Lower lobe of right lung (tissue), 2 donors: ENCODE measurements around the gene PTPRN2. TPM values are rescaled to one million over a fixed set of nuclear protein-coding genes. Genes with fewer than 3 reads are reported as not detected.
A peak's percentile ranks its signal among the peaks of the same experiment; 100 is the strongest.

Source experiments
- ATAC-seq, 2 donors: fragments of 200-7000 bp; cut with Tn5 transposase; one replicate each; pipeline ENCODE4 v1.9.1; 2020 to 2022; ENCODE audit warnings: mild to moderate bottlenecking in 2 of 2, moderate library complexity in 2 of 2
- DNase-seq: peaks from one replicate; pipeline ENCODE4 v3.0.0-alpha.2; 2020
- H3K27ac ChIP-seq: fragments of 200-600 bp; one replicate; pipeline ENCODE4 v1.8.0; 2022
- H3K27me3 ChIP-seq: fragments of 200-600 bp; one replicate; pipeline ENCODE4 v1.8.0; 2022; ENCODE audit warnings: low read depth
- H3K36me3 ChIP-seq: fragments of 200-600 bp; one replicate; pipeline ENCODE4 v1.8.0; 2022; ENCODE audit warnings: mild to moderate bottlenecking
- H3K4me1 ChIP-seq: fragments of 200-600 bp; one replicate; pipeline ENCODE4 v1.8.0; 2022
- H3K4me3 ChIP-seq: fragments of 200-600 bp; one replicate; pipeline ENCODE4 v1.8.0; 2022; ENCODE audit warnings: mild to moderate bottlenecking
- H3K9me3 ChIP-seq: fragments of 200-600 bp; one replicate; pipeline ENCODE4 v1.8.0; 2022
- intact Hi-C: fragments of 100-400 bp; cut with DNase I; formaldehyde crosslinking; loops from one replicate; pipeline ENCODE4 v1.11.0; 2022
- total RNA-seq: library from RNA; stranded (reverse); fragmentation: NEBNext Ultra II Directional; extraction: Animal tissue kit (Norgen Biotek cat#: 25700); gene quantifications from one replicate; pipeline ENCODE4 v1.2.1, GENCODE V29; 2021
- TF ChIP-seq, protein P1 (sequence below): fragments of 200-600 bp; IDR thresholded peaks from one replicate; pipeline ENCODE4 v1.8.0; 2022; ENCODE audit warnings: antibody characterized with exemption, mild to moderate bottlenecking
- donor health status: DM: no; HTN: yes; CAD: no; lungs with severe emphysema.

The PTPRN2 gene
- total RNA-seq, 1 donor from 2014 or later, result 6.8 TPM

DNA sequence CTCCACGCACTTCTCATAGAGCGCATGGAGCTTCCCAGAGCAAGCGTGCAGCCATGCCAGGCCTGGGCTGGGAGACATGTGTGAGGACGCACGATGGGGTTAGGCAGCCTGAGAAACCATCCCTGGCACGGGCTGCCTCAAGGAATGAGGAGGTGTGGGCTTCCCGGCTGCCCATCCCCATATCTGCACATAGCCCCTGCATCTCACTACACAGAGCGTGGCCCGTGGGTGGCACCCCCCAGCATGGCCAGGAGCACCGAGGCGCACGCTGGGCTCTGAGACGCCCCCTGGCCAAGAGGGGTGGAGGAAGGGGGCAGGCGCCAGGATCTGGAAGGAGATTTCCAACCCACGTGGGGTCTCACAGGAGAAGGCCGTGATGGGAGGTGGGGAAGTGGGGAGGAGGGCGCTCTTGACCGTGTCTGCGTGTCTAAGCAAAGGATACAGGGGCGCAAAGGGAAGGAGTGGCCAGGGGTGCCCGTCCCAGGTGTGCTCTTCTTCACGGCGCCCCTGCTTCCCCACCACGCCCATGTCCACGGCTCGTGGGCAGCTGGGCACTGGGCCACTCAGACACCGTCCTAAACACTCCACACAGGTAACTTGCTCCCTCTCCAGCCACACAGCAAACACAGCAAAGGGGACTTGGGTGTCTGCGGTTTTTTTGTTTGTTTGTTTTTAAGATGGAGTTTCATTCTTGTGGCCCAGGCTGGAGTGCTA lies 340.5 kb downstream of the PTPRN2 start:
- Histone ChIP-seq H3K36me3 (no peaks in the 10 kb centered on the region), H3K4me1 (no peaks in the 10 kb centered on the region), H3K27ac (no peak overlapping the region), H3K4me3 (no peak overlapping the region), H3K27me3 (no peaks in the 10 kb centered on the region), H3K9me3 (no peaks in the 10 kb centered on the region)
- TF ChIP-seq, protein P1, sequence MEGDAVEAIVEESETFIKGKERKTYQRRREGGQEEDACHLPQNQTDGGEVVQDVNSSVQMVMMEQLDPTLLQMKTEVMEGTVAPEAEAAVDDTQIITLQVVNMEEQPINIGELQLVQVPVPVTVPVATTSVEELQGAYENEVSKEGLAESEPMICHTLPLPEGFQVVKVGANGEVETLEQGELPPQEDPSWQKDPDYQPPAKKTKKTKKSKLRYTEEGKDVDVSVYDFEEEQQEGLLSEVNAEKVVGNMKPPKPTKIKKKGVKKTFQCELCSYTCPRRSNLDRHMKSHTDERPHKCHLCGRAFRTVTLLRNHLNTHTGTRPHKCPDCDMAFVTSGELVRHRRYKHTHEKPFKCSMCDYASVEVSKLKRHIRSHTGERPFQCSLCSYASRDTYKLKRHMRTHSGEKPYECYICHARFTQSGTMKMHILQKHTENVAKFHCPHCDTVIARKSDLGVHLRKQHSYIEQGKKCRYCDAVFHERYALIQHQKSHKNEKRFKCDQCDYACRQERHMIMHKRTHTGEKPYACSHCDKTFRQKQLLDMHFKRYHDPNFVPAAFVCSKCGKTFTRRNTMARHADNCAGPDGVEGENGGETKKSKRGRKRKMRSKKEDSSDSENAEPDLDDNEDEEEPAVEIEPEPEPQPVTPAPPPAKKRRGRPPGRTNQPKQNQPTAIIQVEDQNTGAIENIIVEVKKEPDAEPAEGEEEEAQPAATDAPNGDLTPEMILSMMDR, result no peak
- ATAC-seq (peak in 1 of 2 donors; percentile 25), DNase-seq (no peak)
- intact Hi-C loops, result no loop called here

DNA sequence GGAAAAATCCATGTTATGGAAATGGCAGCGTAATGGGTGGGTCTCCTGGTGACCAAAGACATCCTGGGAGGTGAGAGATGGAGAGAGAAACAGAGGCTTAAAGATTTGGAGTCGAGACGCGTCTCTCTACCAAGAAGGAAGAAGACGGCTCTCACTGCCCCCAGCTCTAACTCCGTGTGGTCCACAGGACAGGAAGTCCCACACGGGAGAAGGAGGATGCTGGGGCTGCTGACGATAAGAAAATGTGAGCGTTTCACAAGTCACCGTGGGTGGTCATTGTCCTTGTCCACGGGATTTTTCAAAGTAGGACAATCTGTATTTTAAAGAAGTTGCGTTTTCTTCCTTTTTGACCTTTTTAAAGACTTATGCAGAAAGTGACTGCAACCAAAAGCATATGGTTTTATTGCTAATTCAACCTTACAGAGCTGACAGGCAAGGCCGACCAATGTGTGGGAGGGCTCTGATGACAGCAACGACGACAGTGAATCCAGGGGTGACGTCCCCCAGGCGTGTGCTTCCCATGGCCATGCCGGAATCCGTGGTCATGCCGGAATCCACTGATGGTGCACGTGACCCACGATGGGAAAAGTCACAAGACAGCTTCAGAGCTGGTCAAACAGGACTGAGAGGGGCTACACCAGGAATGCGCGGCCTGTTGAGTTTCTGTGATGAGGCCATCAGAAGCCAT lies 341.2 kb downstream of the PTPRN2 start:
- H3K27ac ChIP-seq, result no peak overlapping the region
- no peaks in the 10 kb centered on the region for H3K36me3 ChIP-seq
- TF ChIP-seq, protein P1, result no peak
- no peak for DNase-seq
- no peaks in the 10 kb centered on the region for H3K9me3 ChIP-seq
- intact Hi-C loops, result no loop called here
- ATAC-seq, result no peak
- no peaks in the 10 kb centered on the region for H3K27me3 ChIP-seq
- no peak overlapping the region for H3K4me3 ChIP-seq
- H3K4me1 ChIP-seq, result no peaks in the 10 kb centered on the region

DNA sequence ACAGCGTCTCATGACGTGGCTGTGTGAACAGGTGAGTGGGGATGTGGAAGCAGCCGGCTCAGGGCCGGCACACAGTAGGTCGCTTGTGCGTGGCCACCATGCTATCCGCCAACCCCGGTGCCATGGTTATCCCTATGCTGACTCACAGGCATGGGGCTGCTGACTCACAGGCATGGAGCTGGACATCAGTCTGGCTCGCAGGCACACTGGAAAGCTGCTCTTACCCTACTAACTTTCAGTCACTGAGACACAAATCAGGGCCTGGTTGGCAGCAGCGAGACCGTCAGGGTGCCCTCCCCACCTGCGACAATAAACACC lies 341.9 kb downstream of the PTPRN2 start:
- Histone ChIP-seq H3K27ac (no peak overlapping the region), H3K27me3 (no peaks in the 10 kb centered on the region), H3K9me3 (no peaks in the 10 kb centered on the region), H3K4me1 (no peaks in the 10 kb centered on the region), H3K4me3 (no peak overlapping the region), H3K36me3 (no peaks in the 10 kb centered on the region)
- DNase-seq (no peak), ATAC-seq (no peak)
- TF ChIP-seq, protein P1, result no peak
- intact Hi-C loops, result no loop called here

DNA sequence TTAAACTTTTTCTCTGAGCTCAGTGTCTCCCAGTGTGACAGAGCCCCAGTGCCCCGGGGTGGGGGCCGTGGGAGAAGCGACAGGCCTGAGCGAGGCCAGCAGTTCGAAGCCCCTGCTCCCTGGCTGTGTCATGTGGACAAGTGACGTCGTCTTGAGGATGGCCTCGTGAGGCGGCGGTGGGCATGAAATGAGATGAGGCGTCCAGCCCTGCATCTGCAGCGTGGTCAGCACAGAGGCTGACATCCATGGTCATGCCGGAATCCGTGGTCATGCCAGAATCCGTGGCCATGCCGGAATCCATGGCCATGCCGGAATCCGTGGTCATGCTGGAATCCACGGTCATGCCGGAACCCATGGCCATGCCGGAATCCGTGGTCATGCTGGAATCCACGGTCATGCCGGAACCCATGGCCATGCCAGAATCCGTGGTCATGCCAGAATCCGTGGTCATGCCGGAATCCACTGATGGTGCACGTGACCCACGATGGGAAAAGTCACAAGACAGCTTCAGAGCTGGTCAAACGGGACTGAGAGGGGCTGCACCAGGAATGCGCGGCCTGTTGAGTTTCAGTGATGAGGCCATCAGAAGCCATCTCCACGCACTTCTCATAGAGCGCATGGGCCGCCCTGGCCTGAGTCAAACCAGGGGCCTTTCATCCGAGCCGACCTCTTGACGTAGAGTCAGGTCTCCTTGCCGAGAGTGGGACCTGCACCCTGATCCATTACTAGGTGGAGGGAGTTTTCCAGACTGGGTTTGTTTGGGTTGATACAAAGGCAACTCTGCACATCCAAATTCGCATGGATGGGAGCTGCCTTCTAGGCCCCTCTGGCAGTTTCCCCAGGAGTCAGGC lies 342.5 kb downstream of the PTPRN2 start:
- Histone ChIP-seq H3K4me1 (no peaks in the 10 kb centered on the region), H3K27ac (no peak overlapping the region), H3K9me3 (no peaks in the 10 kb centered on the region), H3K36me3 (no peaks in the 10 kb centered on the region), H3K27me3 (no peaks in the 10 kb centered on the region), H3K4me3 (no peak overlapping the region)
- no peak for DNase-seq
- intact Hi-C loops, result no loop called here
- TF ChIP-seq, protein P1, result no peak
- ATAC-seq, result no peak

DNA sequence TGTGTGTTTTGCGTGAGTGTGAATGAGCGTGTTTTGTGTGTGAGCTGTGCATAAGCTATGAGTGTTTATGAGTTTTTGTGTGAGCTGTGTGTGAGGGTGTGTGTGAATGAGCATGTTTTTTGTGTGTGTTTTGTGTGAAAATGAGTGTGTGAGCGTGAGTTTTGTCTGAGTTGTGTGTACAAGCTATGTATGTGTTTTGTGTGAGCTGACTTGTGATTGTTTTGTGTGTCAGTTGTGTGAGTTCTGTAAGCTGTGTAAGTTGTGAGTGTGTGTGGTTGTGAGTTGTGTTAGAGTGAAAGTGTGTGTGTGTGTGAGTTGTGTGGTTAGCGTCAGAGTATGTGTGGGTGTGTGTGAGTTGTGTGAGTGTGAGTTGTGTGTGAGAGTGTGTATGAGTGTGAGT lies 343.2 kb downstream of the PTPRN2 start:
- no peak overlapping the region for H3K4me3 ChIP-seq
- intact Hi-C loops, result no loop called here
- no peaks in the 10 kb centered on the region for H3K36me3 ChIP-seq
- no peaks in the 10 kb centered on the region for H3K4me1 ChIP-seq
- TF ChIP-seq, protein P1, result no peak
- no peak overlapping the region for H3K27ac ChIP-seq
- H3K27me3 ChIP-seq, result no peaks in the 10 kb centered on the region
- ATAC-seq, result no peak
- no peaks in the 10 kb centered on the region for H3K9me3 ChIP-seq
- no peak for DNase-seq
